Measurements from ENCODE around the gene SERPINA4. TPM values are rescaled to one million over a fixed set of nuclear protein-coding genes. Genes with fewer than 3 reads are reported as not detected.

Gene SERPINA4
- total and polyA plus RNA-seq, 2 experiments from 2014 or later, result not detected

GRCh38 chr14:94575730-94576585, 14.7 kb downstream of the SERPINA4 start:
- no peak overlapping the region for H3K27ac Mint-ChIP-seq

More at GRCh38 chr14:94575730-94576585, 14.7 kb downstream of the SERPINA4 start:
- Histone ChIP-seq H3K79me2 (replicated peaks; ENCODE audit: insufficient read depth) (no peaks in the 10 kb centered on the region), H3F3A (replicated peaks; ENCODE audit: low read depth) (no peaks in the 10 kb centered on the region), H3K4me2 (no peak overlapping the region), H3K27ac (ENCODE audit: low read depth) (no peak overlapping the region), H3K4me3 (no peak overlapping the region), H4K20me1 (replicated peaks; ENCODE audit: insufficient read depth) (no peaks in the 10 kb centered on the region), H2AFZ (no peak overlapping the region), H3K9me2 (ENCODE audit: insufficient read depth) (no peaks in the 10 kb centered on the region; the same call in 1 of the 2 replicates), H3K4me1 (ENCODE audit: insufficient read depth) (no peaks in the 10 kb centered on the region), H3K27me3 (ENCODE audit: insufficient read depth) (no peaks in the 10 kb centered on the region), H3K36me3 (ENCODE audit: insufficient read depth) (no peaks in the 10 kb centered on the region)
- H3K4me1 Mint-ChIP-seq, result no peaks in the 10 kb centered on the region; the same call in 2 of the 3 replicates
- DNase-seq (ENCODE audit: low spot score) (no peak), ATAC-seq (no peak)
- peaks cover 13% of the 10 kb centered on the region; the same call in 2 of the 3 replicates for H3K9me3 Mint-ChIP-seq
- H3K27me3 Mint-ChIP-seq (ENCODE audit: insufficient read depth, low read depth, poor library complexity), result peaks cover 4% of the 10 kb centered on the region
- no peak overlapping the region for H3K4me3 Mint-ChIP-seq
- TF ChIP-seq POLR2AphosphoS5 (IDR thresholded peaks at IDR 0.05; ENCODE audit: low read depth), result no peak
- TF ChIP-seq, protein P1, sequence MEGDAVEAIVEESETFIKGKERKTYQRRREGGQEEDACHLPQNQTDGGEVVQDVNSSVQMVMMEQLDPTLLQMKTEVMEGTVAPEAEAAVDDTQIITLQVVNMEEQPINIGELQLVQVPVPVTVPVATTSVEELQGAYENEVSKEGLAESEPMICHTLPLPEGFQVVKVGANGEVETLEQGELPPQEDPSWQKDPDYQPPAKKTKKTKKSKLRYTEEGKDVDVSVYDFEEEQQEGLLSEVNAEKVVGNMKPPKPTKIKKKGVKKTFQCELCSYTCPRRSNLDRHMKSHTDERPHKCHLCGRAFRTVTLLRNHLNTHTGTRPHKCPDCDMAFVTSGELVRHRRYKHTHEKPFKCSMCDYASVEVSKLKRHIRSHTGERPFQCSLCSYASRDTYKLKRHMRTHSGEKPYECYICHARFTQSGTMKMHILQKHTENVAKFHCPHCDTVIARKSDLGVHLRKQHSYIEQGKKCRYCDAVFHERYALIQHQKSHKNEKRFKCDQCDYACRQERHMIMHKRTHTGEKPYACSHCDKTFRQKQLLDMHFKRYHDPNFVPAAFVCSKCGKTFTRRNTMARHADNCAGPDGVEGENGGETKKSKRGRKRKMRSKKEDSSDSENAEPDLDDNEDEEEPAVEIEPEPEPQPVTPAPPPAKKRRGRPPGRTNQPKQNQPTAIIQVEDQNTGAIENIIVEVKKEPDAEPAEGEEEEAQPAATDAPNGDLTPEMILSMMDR (conservative IDR thresholded peaks at IDR 0.05; ENCODE audit: low read depth in 2 of 2), result no peak
- TF ChIP-seq, protein P2, sequence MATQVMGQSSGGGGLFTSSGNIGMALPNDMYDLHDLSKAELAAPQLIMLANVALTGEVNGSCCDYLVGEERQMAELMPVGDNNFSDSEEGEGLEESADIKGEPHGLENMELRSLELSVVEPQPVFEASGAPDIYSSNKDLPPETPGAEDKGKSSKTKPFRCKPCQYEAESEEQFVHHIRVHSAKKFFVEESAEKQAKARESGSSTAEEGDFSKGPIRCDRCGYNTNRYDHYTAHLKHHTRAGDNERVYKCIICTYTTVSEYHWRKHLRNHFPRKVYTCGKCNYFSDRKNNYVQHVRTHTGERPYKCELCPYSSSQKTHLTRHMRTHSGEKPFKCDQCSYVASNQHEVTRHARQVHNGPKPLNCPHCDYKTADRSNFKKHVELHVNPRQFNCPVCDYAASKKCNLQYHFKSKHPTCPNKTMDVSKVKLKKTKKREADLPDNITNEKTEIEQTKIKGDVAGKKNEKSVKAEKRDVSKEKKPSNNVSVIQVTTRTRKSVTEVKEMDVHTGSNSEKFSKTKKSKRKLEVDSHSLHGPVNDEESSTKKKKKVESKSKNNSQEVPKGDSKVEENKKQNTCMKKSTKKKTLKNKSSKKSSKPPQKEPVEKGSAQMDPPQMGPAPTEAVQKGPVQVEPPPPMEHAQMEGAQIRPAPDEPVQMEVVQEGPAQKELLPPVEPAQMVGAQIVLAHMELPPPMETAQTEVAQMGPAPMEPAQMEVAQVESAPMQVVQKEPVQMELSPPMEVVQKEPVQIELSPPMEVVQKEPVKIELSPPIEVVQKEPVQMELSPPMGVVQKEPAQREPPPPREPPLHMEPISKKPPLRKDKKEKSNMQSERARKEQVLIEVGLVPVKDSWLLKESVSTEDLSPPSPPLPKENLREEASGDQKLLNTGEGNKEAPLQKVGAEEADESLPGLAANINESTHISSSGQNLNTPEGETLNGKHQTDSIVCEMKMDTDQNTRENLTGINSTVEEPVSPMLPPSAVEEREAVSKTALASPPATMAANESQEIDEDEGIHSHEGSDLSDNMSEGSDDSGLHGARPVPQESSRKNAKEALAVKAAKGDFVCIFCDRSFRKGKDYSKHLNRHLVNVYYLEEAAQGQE (IDR thresholded peaks at IDR 0.05; ENCODE audit: unreplicated experiment), result no peak
- TF ChIP-seq ZNF462 (CRISPR knock-in tag; IDR thresholded peaks at IDR 0.05), result no peak
- no peak for TF ChIP-seq ZNF114 (CRISPR knock-in tag; IDR thresholded peaks at IDR 0.05)
- no peak for TF ChIP-seq JUNB (IDR thresholded peaks at IDR 0.05; ENCODE audit: unreplicated experiment)
- TF ChIP-seq ZNF331 (CRISPR knock-in tag; IDR thresholded peaks at IDR 0.05; ENCODE audit: low read depth), result no peak
- TF ChIP-seq CREB1 (CRISPR knock-in tag; IDR thresholded peaks at IDR 0.05; ENCODE audit: low read depth), result no peak
- TF ChIP-seq EZH2 (IDR thresholded peaks at IDR 0.05; ENCODE audit: low read depth, unreplicated experiment), result no peak
- no peak for TF ChIP-seq ETS1 (IDR thresholded peaks at IDR 0.05)
- no peak for TF ChIP-seq NANOG (IDR thresholded peaks at IDR 0.05; ENCODE audit: borderline replicate concordance)
- TF ChIP-seq EZH2phosphoT487 (IDR thresholded peaks at IDR 0.05; ENCODE audit: unreplicated experiment), result no peak
- no peak for TF ChIP-seq STAT1 (IDR thresholded peaks at IDR 0.05; ENCODE audit: unreplicated experiment)
- no peaks in the 10 kb centered on the region; the same call in 2 of the 3 replicates for H3K36me3 Mint-ChIP-seq (ENCODE audit: low read depth)

Measured in GM23338 (cell line).